ENCODE results near the gene LITAFD. TPM values are rescaled to one million over a fixed set of nuclear protein-coding genes. Genes with fewer than 3 reads are reported as not detected.

Gene LITAFD
- total and polyA plus RNA-seq, 2 experiments from 2014 or later: 0.43 TPM; not detected in 1

DNA sequence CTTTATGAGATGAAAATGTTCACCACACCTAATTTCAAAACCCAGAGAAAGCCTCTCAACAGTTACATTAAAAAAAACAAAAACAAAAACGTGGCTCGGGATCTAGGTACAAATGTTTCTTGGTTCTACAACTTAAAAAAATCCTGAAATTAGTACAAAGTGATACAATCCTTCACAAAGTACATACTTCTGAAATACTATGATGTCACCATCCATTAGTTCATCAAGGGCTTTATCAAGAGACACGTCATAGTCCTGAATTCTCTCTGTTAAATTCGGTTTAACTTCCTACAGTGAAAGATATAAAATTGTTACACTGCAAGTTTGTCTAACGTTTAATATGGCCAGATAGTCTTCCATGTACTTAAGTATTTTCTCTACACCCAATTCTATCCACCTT is 18.2 kb downstream of the LITAFD start:
- no peaks in the 10 kb centered on the region for H3K27me3 ChIP-seq
- H3K4me3 ChIP-seq: no peak overlapping the region
- H3K36me3 ChIP-seq: peaks cover 72% of the 10 kb centered on the region
- DNase-seq (ENCODE audit: low read depth in 1 of 2, low spot score in 1 of 2): no peak
- H3K27ac ChIP-seq: no peak overlapping the region
- TF ChIP-seq, protein P1, sequence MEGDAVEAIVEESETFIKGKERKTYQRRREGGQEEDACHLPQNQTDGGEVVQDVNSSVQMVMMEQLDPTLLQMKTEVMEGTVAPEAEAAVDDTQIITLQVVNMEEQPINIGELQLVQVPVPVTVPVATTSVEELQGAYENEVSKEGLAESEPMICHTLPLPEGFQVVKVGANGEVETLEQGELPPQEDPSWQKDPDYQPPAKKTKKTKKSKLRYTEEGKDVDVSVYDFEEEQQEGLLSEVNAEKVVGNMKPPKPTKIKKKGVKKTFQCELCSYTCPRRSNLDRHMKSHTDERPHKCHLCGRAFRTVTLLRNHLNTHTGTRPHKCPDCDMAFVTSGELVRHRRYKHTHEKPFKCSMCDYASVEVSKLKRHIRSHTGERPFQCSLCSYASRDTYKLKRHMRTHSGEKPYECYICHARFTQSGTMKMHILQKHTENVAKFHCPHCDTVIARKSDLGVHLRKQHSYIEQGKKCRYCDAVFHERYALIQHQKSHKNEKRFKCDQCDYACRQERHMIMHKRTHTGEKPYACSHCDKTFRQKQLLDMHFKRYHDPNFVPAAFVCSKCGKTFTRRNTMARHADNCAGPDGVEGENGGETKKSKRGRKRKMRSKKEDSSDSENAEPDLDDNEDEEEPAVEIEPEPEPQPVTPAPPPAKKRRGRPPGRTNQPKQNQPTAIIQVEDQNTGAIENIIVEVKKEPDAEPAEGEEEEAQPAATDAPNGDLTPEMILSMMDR (IDR thresholded peaks at IDR 0.05; ENCODE audit: low read depth, low read length): no peak
- H3K4me1 ChIP-seq (ENCODE audit: low read depth): no peaks in the 10 kb centered on the region
- no peaks in the 10 kb centered on the region for H3K9me3 ChIP-seq (ENCODE audit: low read depth)

DNA sequence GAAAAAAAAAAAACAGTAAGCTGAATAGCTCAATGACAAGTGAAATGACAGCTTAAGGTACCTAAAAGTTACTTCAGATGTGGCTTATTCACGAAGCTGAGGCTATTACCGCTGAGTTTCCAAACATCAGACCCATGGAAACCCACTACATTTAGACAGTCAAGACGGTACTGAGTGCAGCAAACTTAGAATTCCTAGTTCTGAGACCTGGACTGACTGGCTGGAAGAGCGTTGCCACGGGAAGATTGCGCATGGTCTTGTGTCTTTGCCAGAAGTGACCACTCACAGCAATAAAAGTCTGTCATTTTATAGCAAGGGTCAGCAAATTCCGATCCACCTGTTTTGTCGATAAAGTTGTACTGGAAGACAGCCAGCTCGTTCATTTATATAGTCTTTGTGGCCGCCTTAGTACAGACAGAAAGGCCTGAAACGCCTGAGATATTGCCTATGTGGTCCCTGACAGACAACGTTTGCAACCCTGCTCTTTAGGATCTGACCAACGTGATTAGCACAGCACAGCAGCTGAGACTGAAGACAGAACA is 19.2 kb downstream of the LITAFD start:
- H3K4me3 ChIP-seq: no peak overlapping the region
- DNase-seq (ENCODE audit: low read depth in 1 of 2, low spot score in 1 of 2): no peak
- no peaks in the 10 kb centered on the region for H3K9me3 ChIP-seq (ENCODE audit: low read depth)
- TF ChIP-seq, protein P1 (IDR thresholded peaks at IDR 0.05; ENCODE audit: low read depth, low read length): no peak
- no peaks in the 10 kb centered on the region for H3K4me1 ChIP-seq (ENCODE audit: low read depth)
- peaks cover 73% of the 10 kb centered on the region for H3K36me3 ChIP-seq
- no peaks in the 10 kb centered on the region for H3K27me3 ChIP-seq
- no peak overlapping the region for H3K27ac ChIP-seq

DNA sequence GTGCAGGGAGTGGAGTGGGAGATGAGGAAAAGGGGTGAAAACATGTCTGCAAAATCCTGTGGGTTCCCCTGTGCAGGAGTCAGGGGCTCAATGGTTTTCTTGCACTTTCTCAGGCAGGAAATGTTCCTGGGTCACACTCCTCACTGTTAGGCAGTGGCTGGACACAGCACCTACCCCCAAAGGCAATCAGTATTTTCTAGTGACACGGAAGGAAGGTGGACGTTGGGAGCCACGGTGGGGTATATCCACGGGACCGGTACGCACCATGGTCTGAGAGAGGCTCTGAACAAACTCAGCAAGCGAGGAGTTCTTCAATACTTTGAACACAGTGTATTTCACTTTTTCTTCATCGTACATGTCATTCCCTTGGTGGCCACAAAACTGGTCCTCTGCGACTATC is 20.9 kb downstream of the LITAFD start:
- Histone ChIP-seq H3K27ac (no peak overlapping the region), H3K4me3 (no peak overlapping the region), H3K4me1 (ENCODE audit: low read depth) (no peaks in the 10 kb centered on the region), H3K27me3 (no peaks in the 10 kb centered on the region), H3K36me3 (peaks cover 70% of the 10 kb centered on the region), H3K9me3 (ENCODE audit: low read depth) (no peaks in the 10 kb centered on the region)
- no peak for DNase-seq (ENCODE audit: low read depth in 1 of 2, low spot score in 1 of 2)
- TF ChIP-seq, protein P1 (IDR thresholded peaks at IDR 0.05; ENCODE audit: low read depth, low read length): no peak

DNA sequence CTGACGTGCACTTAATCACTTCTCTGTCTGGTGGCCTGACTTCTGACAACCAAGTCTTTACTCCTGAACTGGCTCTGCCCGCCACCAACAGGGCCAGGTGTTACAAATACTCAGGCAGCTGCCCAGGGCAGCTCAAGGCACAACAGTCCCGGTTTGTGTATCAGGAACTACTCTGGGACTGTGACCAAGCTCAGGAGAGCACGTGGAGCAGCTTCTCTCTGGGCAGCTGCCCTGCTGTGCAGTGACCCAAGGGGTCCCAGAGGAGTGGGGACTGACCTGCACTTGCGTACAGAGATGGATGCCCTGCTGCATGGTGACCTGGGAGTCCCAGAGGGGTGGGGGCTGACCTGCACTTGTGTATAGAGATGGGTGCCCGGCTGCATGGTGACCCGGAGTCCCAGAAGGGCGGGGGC is 21.9 kb downstream of the LITAFD start:
- Histone ChIP-seq H3K4me3 (no peak overlapping the region), H3K4me1 (ENCODE audit: low read depth) (no peaks in the 10 kb centered on the region), H3K9me3 (ENCODE audit: low read depth) (no peaks in the 10 kb centered on the region), H3K27me3 (no peaks in the 10 kb centered on the region), H3K36me3 (peaks cover 70% of the 10 kb centered on the region), H3K27ac (no peak overlapping the region)
- TF ChIP-seq, protein P1 (IDR thresholded peaks at IDR 0.05; ENCODE audit: low read depth, low read length): no peak
- DNase-seq (ENCODE audit: low read depth in 1 of 2, low spot score in 1 of 2): no peak

DNA sequence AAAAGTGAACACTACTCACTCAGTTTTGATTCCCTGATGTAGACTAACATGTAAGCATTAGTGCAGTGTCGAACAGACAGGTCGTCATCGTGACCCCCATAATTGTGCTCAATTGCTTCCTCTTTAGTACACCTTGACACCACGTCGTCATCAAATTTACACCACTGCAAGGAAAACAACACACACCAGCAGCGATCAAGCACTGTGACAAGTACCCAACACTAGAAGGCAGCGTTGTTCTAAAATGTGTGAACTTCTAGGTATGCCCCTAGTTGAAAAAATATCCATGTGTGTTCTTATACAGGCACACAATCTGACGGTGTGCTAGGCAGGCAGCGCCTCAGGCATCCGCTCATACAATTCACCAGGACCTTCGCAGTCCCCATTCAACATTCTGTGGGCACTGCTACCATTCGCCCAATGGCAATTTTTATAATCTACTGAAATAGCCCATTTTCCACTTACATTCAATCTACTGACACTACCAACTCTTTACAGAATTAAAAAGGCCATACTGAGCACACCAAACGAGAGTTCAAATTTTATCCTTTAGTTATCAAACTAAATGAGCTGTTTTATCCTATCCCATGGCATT is 23.1 kb downstream of the LITAFD start:
- Histone ChIP-seq H3K4me3 (no peak overlapping the region), H3K27me3 (no peaks in the 10 kb centered on the region), H3K27ac (no peak overlapping the region), H3K36me3 (peaks cover 59% of the 10 kb centered on the region), H3K4me1 (ENCODE audit: low read depth) (no peaks in the 10 kb centered on the region), H3K9me3 (ENCODE audit: low read depth) (no peaks in the 10 kb centered on the region)
- peak; percentile 37 to 59 for DNase-seq (ENCODE audit: low read depth in 1 of 2, low spot score in 1 of 2)
- TF ChIP-seq, protein P1 (IDR thresholded peaks at IDR 0.05; ENCODE audit: low read depth, low read length): peak; percentile 57

All from cardiac muscle cell (in vitro differentiated cells and primary cell).